Panc1 (cell line): ENCODE data around the gene PKMYT1. TPM values are rescaled to one million over a fixed set of nuclear protein-coding genes. Genes with fewer than 3 reads are reported as not detected.

Experiments
- ATAC-seq: fragments of 200-7000 bp; cut with Tn5 transposase; 2 replicates; pipeline ENCODE4 v1.9.1; 2020; ENCODE audit warnings: mild to moderate bottlenecking, moderate library complexity
- BruUV-seq: library from RNA; stranded (reverse); fragments of 400-500 nt; replicated peaks from 2 replicates; lab custom pipeline; 2021; lab: Mats Ljungman, UMichigan
- CTCF ChIA-PET: fragments of 300-600 bp; sonication (Branson Sonifier 250); formaldehyde crosslinking; loops from one replicate; lab custom pipeline; 2022; ENCODE audit warnings: antibody characterized with exemption; lab: Charles Lee
- POLR2A ChIA-PET: fragments of 300-600 bp; sonication (Branson Sonifier 250); formaldehyde crosslinking; loops from one replicate; lab custom pipeline; 2022; ENCODE audit warnings: antibody characterized with exemption; lab: Charles Lee
- DNase-seq: peaks from one replicate; pipeline ENCODE4 v3.0.0-alpha.2; 2010; ENCODE audit warnings: low read depth, low spot score
- H3K27ac ChIP-seq: 2 replicates; pipeline ENCODE4 v1.5.1; 2011; ENCODE audit warnings: mild to moderate bottlenecking, low read length, inconsistent platforms
- H3K27me3 ChIP-seq: fragments of 200-500 bp; sonication (Bioruptor generic); 2 replicates; pipeline ENCODE4 v1.6.0; 2014; ENCODE audit warnings: low read length, inconsistent platforms; ENCODE audit not compliant: control insufficient read depth, insufficient read depth
- H3K36me3 ChIP-seq: fragments of 200-500 bp; sonication (Bioruptor generic); 2 replicates; pipeline ENCODE4 v1.5.1; 2014; ENCODE audit warnings: inconsistent platforms, mild to moderate bottlenecking, low read length, moderate library complexity; ENCODE audit not compliant: control insufficient read depth, insufficient read depth
- H3K4me1 ChIP-seq: 2 replicates; pipeline ENCODE4 v1.5.1; 2011; ENCODE audit warnings: inconsistent platforms, mild to moderate bottlenecking, low read length, moderate library complexity; ENCODE audit not compliant: control insufficient read depth, insufficient read depth
- H3K4me3 ChIP-seq, 2 experiments: 2 replicates each; pipeline ENCODE4 v1.5.1; 2011 to 2012; ENCODE audit warnings: low read depth in 2 of 2, low read length in 2 of 2, mild to moderate bottlenecking in 2 of 2, inconsistent platforms in 1 of 2, moderate library complexity in 1 of 2
- H3K9me3 ChIP-seq: fragments of 200-500 bp; sonication (Bioruptor generic); 2 replicates; pipeline ENCODE4 v1.5.1; 2014; ENCODE audit warnings: low read depth, mild to moderate bottlenecking, inconsistent platforms, low read length, moderate library complexity; ENCODE audit not compliant: control insufficient read depth, insufficient read depth
- POLR2AphosphoS5 ChIP-seq: IDR thresholded peaks from 2 replicates; pipeline ENCODE4 v1.6.1; 2012; ENCODE audit warnings: mild to moderate bottlenecking, low read depth, low read length, moderate library complexity
- SIN3A ChIP-seq: IDR thresholded peaks from 2 replicates; pipeline ENCODE4 v1.6.1; 2012; ENCODE audit warnings: low read depth, mild to moderate bottlenecking, low read length, moderate library complexity, borderline replicate concordance; ENCODE audit not compliant: insufficient read depth
- TCF7L2 ChIP-seq: IDR thresholded peaks from 2 replicates; pipeline ENCODE4 v1.6.1; 2011; ENCODE audit warnings: mild to moderate bottlenecking, low read depth, low read length, inconsistent platforms
- in situ Hi-C: cut with HindIII; loops from 2 replicates; pipeline ENCODE4 v1.10.0; 2016; ENCODE audit warnings: low sequenced_read_pairs, low pct_unique_long_range_greater_than_20kb
- intact Hi-C: fragments of 100-400 bp; cut with micrococcal nuclease; formaldehyde crosslinking; loops from one replicate; pipeline ENCODE4 v1.10.0; 2022; ENCODE audit not compliant: unreplicated experiment
- total RNA-seq: library from RNA; stranded (reverse); gene quantifications from one replicate; pipeline ENCODE4 v1.2.1, GENCODE V29; 2021; ENCODE audit not compliant: unreplicated experiment
- TF ChIP-seq, protein P1 (sequence below), 2 experiments: IDR thresholded peaks; 2 replicates each; pipeline ENCODE4 v1.6.1; 2011 to 2012; ENCODE audit warnings: low read depth in 2 of 2, control low read depth in 1 of 2, low read length in 1 of 2, mild to moderate bottlenecking in 1 of 2, moderate library complexity in 1 of 2; ENCODE audit not compliant: insufficient read depth in 1 of 2
- TF ChIP-seq, protein P2 (sequence below): fragments of 450-650 bp; IDR thresholded peaks from 2 replicates; pipeline ENCODE4 v1.5.1; 2017; ENCODE audit warnings: mild to moderate bottlenecking

PKMYT1 gene
- total RNA-seq, 1 experiment from 2014 or later = 105 TPM

DNA sequence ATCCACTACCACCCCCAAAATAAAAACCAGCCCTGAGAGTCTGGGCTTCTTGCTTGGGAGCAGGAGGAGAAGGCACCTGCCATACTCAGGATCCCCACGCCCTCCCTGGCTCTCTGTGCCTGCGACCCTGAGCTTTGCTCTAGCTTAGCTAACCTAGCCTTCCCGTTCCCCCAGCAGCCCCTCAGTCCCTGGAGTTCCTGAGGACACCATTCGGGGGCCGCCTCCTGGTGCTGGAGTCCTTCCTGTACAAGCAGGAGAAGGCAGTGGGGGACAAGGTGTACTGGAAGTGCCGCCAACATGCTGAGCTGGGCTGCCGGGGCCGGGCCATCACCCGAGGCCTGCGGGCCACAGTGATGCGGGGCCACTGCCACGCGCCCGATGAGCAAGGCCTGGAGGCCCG lies 50.0 kb downstream of the PKMYT1 start:
- Histone ChIP-seq H3K9me3 (no peaks in the 10 kb centered on the region), H3K4me3 (no peak overlapping the region), H3K27ac (no peak overlapping the region), H3K36me3 (no peaks in the 10 kb centered on the region), H3K4me1 (no peaks in the 10 kb centered on the region), H3K27me3 (no peaks in the 10 kb centered on the region)
- BruUV-seq = no TSS peak
- in situ Hi-C loops (no loop called here), intact Hi-C loops (no loop called here)
- ATAC-seq = no peak
- ChIA-PET POLR2A (no interaction called here), CTCF (no interaction called here)
- TF ChIP-seq TCF7L2 (no peak), POLR2AphosphoS5 (no peak), SIN3A (no peak)
- TF ChIP-seq, protein P1, sequence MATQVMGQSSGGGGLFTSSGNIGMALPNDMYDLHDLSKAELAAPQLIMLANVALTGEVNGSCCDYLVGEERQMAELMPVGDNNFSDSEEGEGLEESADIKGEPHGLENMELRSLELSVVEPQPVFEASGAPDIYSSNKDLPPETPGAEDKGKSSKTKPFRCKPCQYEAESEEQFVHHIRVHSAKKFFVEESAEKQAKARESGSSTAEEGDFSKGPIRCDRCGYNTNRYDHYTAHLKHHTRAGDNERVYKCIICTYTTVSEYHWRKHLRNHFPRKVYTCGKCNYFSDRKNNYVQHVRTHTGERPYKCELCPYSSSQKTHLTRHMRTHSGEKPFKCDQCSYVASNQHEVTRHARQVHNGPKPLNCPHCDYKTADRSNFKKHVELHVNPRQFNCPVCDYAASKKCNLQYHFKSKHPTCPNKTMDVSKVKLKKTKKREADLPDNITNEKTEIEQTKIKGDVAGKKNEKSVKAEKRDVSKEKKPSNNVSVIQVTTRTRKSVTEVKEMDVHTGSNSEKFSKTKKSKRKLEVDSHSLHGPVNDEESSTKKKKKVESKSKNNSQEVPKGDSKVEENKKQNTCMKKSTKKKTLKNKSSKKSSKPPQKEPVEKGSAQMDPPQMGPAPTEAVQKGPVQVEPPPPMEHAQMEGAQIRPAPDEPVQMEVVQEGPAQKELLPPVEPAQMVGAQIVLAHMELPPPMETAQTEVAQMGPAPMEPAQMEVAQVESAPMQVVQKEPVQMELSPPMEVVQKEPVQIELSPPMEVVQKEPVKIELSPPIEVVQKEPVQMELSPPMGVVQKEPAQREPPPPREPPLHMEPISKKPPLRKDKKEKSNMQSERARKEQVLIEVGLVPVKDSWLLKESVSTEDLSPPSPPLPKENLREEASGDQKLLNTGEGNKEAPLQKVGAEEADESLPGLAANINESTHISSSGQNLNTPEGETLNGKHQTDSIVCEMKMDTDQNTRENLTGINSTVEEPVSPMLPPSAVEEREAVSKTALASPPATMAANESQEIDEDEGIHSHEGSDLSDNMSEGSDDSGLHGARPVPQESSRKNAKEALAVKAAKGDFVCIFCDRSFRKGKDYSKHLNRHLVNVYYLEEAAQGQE (IDR thresholded peaks at IDR 0.05; ENCODE audit: insufficient read depth in 1 of 2, low read depth in 2 of 2, low read length in 1 of 2) = no peak
- TF ChIP-seq, protein P2, sequence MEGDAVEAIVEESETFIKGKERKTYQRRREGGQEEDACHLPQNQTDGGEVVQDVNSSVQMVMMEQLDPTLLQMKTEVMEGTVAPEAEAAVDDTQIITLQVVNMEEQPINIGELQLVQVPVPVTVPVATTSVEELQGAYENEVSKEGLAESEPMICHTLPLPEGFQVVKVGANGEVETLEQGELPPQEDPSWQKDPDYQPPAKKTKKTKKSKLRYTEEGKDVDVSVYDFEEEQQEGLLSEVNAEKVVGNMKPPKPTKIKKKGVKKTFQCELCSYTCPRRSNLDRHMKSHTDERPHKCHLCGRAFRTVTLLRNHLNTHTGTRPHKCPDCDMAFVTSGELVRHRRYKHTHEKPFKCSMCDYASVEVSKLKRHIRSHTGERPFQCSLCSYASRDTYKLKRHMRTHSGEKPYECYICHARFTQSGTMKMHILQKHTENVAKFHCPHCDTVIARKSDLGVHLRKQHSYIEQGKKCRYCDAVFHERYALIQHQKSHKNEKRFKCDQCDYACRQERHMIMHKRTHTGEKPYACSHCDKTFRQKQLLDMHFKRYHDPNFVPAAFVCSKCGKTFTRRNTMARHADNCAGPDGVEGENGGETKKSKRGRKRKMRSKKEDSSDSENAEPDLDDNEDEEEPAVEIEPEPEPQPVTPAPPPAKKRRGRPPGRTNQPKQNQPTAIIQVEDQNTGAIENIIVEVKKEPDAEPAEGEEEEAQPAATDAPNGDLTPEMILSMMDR = no peak
- DNase-seq = no peak

DNA sequence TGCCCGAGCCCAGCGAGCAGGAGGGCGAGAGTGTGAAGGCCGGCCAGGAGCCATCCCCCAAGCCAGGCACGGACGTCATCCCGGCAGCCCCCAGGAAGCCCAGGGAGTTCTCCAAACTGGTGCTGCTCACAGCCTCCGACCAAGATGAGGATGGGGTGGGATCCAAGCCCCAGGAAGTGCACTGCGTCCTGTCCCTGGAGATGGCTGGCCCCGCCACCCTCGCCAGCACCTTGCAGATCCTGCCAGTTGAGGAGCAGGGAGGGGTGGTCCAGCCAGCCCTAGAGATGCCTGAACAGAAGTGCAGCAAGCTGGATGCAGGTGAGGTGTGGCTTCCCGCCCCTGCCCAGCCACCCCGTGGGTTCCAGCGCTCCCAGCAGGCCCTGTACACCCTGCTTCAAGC lies 50.6 kb downstream of the PKMYT1 start:
- no peak for DNase-seq
- no peaks in the 10 kb centered on the region for H3K27me3 ChIP-seq
- H3K4me3 ChIP-seq = no peak overlapping the region
- in situ Hi-C loops (no loop called here), intact Hi-C loops (no loop called here)
- no peaks in the 10 kb centered on the region for H3K9me3 ChIP-seq
- no TSS peak for BruUV-seq
- H3K27ac ChIP-seq = no peak overlapping the region
- no peak for ATAC-seq
- H3K36me3 ChIP-seq = no peaks in the 10 kb centered on the region
- TF ChIP-seq POLR2AphosphoS5 = no peak
- TF ChIP-seq, protein P1 (IDR thresholded peaks at IDR 0.05; ENCODE audit: insufficient read depth in 1 of 2, low read depth in 2 of 2, low read length in 1 of 2) = no peak
- TF ChIP-seq TCF7L2 = no peak
- no peak for TF ChIP-seq SIN3A
- TF ChIP-seq, protein P2 = no peak
- ChIA-PET CTCF (no interaction called here), POLR2A (no interaction called here)
- H3K4me1 ChIP-seq = no peaks in the 10 kb centered on the region
